Keratinocyte (primary cell): ENCODE data around the gene FAM13A. TPM values are rescaled to one million over a fixed set of nuclear protein-coding genes. Genes with fewer than 3 reads are reported as not detected.
"Not testable (repeated sequence)": the region's sequence is repeated elsewhere in the genome, so short reads cannot be mapped to it uniquely, and the experiment has no call there.

ENCODE experiments used
- DNase-seq: peaks from one replicate; pipeline ENCODE4 v3.0.0-alpha.2; 2011; ENCODE audit warnings: low read depth, missing footprints, low spot score
- FAIRE-seq: peaks from 2 replicates; lab custom pipeline; 2011; peaks lifted over from hg19 to GRCh38; lab: Jason Lieb, UNC
- H2AFZ ChIP-seq: 2 replicates; pipeline ENCODE4 v1.6.0; 2012; ENCODE audit warnings: low read length, control low read depth, inconsistent platforms; ENCODE audit not compliant: control insufficient read depth
- H3K27ac ChIP-seq: 2 replicates; pipeline ENCODE4 v1.5.1; 2011; ENCODE audit warnings: low read length; ENCODE audit not compliant: control insufficient read depth, insufficient read depth
- H3K27me3 ChIP-seq: 3 replicates; pipeline ENCODE4 v1.6.0; 2011; ENCODE audit warnings: low read length; ENCODE audit not compliant: control insufficient read depth, insufficient read depth; ENCODE audit errors: extremely low read depth
- H3K36me3 ChIP-seq, 2 experiments: 2 replicates in 1 of 2; 3 replicates in 1 of 2; pipeline ENCODE4 v1.5.1; 2011; ENCODE audit warnings: low read length in 2 of 2, mild to moderate bottlenecking in 1 of 2; ENCODE audit not compliant: control insufficient read depth in 2 of 2, insufficient read depth in 2 of 2; ENCODE audit errors: extremely low read depth in 1 of 2
- H3K4me1 ChIP-seq: 3 replicates; pipeline ENCODE4 v1.5.1; 2011; ENCODE audit warnings: low read length; ENCODE audit not compliant: control insufficient read depth, insufficient read depth; ENCODE audit errors: extremely low read depth
- H3K4me2 ChIP-seq: 3 replicates; pipeline ENCODE4 v1.6.0; 2011; ENCODE audit warnings: low read depth, low read length; ENCODE audit not compliant: control insufficient read depth, insufficient read depth; ENCODE audit errors: extremely low read depth
- H3K4me3 ChIP-seq, 3 experiments: fragments of 200-600 bp in 1 of 3; sonication (generic) in 1 of 3; 2 replicates in 2 of 3; 3 replicates in 1 of 3; pipeline ENCODE4 v1.5.1; 2011 to 2016; ENCODE audit warnings: low read length in 3 of 3, mild to moderate bottlenecking in 3 of 3, control low read depth in 2 of 3, inconsistent platforms in 1 of 3, low read depth in 1 of 3, mixed read lengths in 1 of 3, mixed run types in 1 of 3, moderate library complexity in 1 of 3; ENCODE audit not compliant: control insufficient read depth in 2 of 3, insufficient read depth in 2 of 3; ENCODE audit errors: extremely low read depth in 1 of 3
- H3K79me2 ChIP-seq: 2 replicates; pipeline ENCODE4 v1.6.0; 2012; ENCODE audit warnings: low read length; ENCODE audit not compliant: control insufficient read depth, insufficient read depth
- H3K9ac ChIP-seq: 3 replicates; pipeline ENCODE4 v1.6.0; 2011; ENCODE audit warnings: low read length; ENCODE audit not compliant: control insufficient read depth, insufficient read depth; ENCODE audit errors: extremely low read depth
- H3K9me1 ChIP-seq: 3 replicates; pipeline ENCODE4 v1.6.0; 2011; ENCODE audit warnings: low read length; ENCODE audit not compliant: control insufficient read depth, insufficient read depth; ENCODE audit errors: extremely low read depth
- H3K9me3 ChIP-seq: 2 replicates; pipeline ENCODE4 v1.5.1; 2012; ENCODE audit warnings: low read depth, low read length; ENCODE audit not compliant: control insufficient read depth
- H4K20me1 ChIP-seq: 3 replicates; pipeline ENCODE4 v1.6.0; 2011; ENCODE audit warnings: low read length; ENCODE audit not compliant: control insufficient read depth, insufficient read depth; ENCODE audit errors: extremely low read depth
- CTCF ChIP-seq, 3 experiments: IDR thresholded peaks in 1 of 3; conservative IDR thresholded peaks in 1 of 3; optimal IDR thresholded peaks in 1 of 3; 2 replicates in 2 of 3; 3 replicates in 1 of 3; pipeline versions ENCODE3 to v1.5.1; 2011; ENCODE audit warnings: low read length in 3 of 3, mild to moderate bottlenecking in 3 of 3, moderate library complexity in 2 of 3, control low read depth in 1 of 3, inconsistent platforms in 1 of 3; ENCODE audit not compliant: insufficient read depth in 2 of 3; ENCODE audit errors: extremely low read depth in 1 of 3
- EZH2 ChIP-seq: IDR thresholded peaks from one replicate; pipeline ENCODE4 v1.6.1; 2012; ENCODE audit warnings: inconsistent platforms, mild to moderate bottlenecking, low read length, moderate library complexity
- dilution Hi-C: fragments of 300-500 bp; cut with MboI; formaldehyde crosslinking; loops from one replicate; pipeline ENCODE4 v1.7.0; 2020; ENCODE audit warnings: low sequenced_read_pairs; ENCODE audit not compliant: extremely low pct_ligation_motif_present
- polyA plus RNA-seq, 5 experiments: library from polyadenylated mRNA; depleted of rRNA in 3 of 5; stranded (reverse) in 3 of 5; stranded (forward) in 1 of 5; unstranded in 1 of 5; fragments of >200 nt; gene quantifications; 1 replicate in 1 of 5; 2 replicates in 3 of 5; 3 replicates in 1 of 5; pipeline versions ENCODE4 v1.2.1 to v1.2.3, GENCODE V29; 2011 to 2012; ENCODE audit warnings: missing spikeins in 2 of 5, low read depth in 1 of 5, low replicate concordance in 1 of 5

The FAM13A gene
- polyA plus RNA-seq, 1 donor (not counting 4 experiments of a cell fraction or from before 2014, with no cell fraction given), result 6.0 TPM

DNA sequence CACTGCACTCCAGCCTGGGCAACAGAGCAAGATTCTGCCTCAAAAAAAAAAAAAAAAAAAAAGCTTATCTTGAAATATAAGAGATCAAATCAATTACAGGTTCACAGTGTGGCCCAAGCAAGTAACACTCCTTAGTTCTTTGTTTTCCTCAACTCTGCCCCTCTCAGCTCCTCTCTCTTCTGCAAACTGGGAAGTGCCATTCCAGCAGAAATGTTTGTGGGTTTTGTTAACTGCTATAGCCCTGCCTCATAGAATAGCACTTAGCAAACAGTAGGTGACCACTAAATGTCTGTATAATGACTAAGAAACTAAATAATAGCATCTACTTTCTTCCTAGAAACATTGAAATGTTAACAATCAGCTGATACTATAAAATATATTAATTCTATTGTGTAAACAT lies 199.4 kb downstream of the FAM13A start:
- no peaks in the 10 kb centered on the region for H3K9me1 ChIP-seq
- no peaks in the 10 kb centered on the region for H3K79me2 ChIP-seq
- no peaks in the 10 kb centered on the region for H3K9me3 ChIP-seq
- H3K36me3 ChIP-seq, result no peaks in the 10 kb centered on the region
- no peak for FAIRE-seq
- no peak overlapping the region for H2AFZ ChIP-seq
- H3K4me3 ChIP-seq, result no peak overlapping the region
- H3K27ac ChIP-seq, result no peak overlapping the region
- H3K4me2 ChIP-seq, result no peak overlapping the region
- DNase-seq, result no peak
- H3K4me1 ChIP-seq, result peaks cover 10% of the 10 kb centered on the region
- dilution Hi-C loops, result no loop called here
- no peaks in the 10 kb centered on the region for H4K20me1 ChIP-seq
- no peak overlapping the region for H3K9ac ChIP-seq
- H3K27me3 ChIP-seq, result no peaks in the 10 kb centered on the region
- no peak for TF ChIP-seq CTCF (optimal IDR thresholded peaks at IDR 0.05 in 1 of 3, IDR thresholded peaks at IDR 0.05 in 1 of 3, conservative IDR thresholded peaks at IDR 0.05 in 1 of 3; ENCODE audit: extremely low read depth in 1 of 3, insufficient read depth in 2 of 3, low read length in 3 of 3)

DNA sequence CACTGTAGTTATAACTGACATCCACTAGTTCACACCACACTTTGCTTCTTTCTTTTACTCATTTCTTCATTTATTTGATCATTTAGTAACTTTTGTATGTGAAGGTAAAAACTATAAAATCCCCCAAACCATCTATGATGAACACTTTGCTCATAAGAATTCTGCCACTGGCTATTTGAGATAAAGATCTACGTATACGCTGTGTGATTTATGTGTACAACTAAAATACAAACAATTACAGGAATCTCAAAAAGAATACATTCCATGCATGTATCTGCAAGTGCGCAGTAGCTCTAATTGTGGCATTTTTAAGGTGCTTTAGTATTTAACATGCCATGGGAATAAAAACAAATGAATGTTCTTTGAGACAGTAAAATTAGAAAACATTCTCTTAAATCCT lies 202.5 kb downstream of the FAM13A start:
- Histone ChIP-seq H3K4me2 (peak overlapping the region; percentile 38), H2AFZ (peak overlapping the region; percentile 35), H3K9me3 (no peaks in the 10 kb centered on the region), H4K20me1 (no peaks in the 10 kb centered on the region), H3K9me1 (no peaks in the 10 kb centered on the region), H3K27ac (peak overlapping the region; percentile 17), H3K27me3 (no peaks in the 10 kb centered on the region), H3K4me1 (peaks cover 10% of the 10 kb centered on the region), H3K79me2 (no peaks in the 10 kb centered on the region), H3K9ac (no peak overlapping the region), H3K36me3 (no peaks in the 10 kb centered on the region), H3K4me3 (no peak overlapping the region)
- TF ChIP-seq CTCF (optimal IDR thresholded peaks at IDR 0.05 in 1 of 3, IDR thresholded peaks at IDR 0.05 in 1 of 3, conservative IDR thresholded peaks at IDR 0.05 in 1 of 3; ENCODE audit: extremely low read depth in 1 of 3, insufficient read depth in 2 of 3, low read length in 3 of 3) (no peak), EZH2 (no peak)
- DNase-seq (no peak), FAIRE-seq (no peak)
- dilution Hi-C loops, result no loop called here

DNA sequence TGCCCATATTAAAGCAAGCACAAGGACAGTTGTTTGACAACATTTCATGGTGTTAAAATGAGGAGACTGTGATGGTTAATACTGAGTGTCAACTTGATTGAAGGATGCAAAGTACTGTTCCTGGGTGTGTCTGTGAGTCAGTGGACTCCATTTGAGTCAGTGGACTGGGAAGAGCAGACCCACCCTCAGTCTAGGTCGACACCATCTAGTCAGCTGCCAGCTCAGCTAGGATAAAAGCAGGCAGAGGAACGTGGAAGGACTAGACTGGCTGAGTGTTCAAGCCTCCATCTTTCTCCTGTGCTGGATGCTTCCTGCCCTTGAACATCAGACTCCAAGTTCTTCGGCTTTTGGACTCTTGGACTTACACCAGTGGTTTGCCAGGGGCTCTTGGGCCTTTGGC lies 203.4 kb downstream of the FAM13A start:
- dilution Hi-C loops, DNase-seq: not testable (repeated sequence)

More for the DNA sequence above, 203.4 kb downstream of the FAM13A start:
- not testable (repeated sequence) for H2AFZ ChIP-seq, H3K4me3 ChIP-seq, H3K27me3 ChIP-seq, H4K20me1 ChIP-seq, H3K27ac ChIP-seq, H3K36me3 ChIP-seq, H3K4me2 ChIP-seq, FAIRE-seq, H3K9me3 ChIP-seq, H3K9me1 ChIP-seq, H3K9ac ChIP-seq, H3K79me2 ChIP-seq
- H3K4me1 ChIP-seq, result peaks cover 10% of the 10 kb centered on the region
